H1 (cell line): ENCODE data around the gene GRIP2. TPM values are rescaled to one million over a fixed set of nuclear protein-coding genes. Genes with fewer than 3 reads are reported as not detected.

Experiments
- ASH2L ChIP-seq: fragments of 200-600, 300-600 bp; sonication (generic); IDR thresholded peaks from one replicate; pipeline ENCODE4 v1.7.1; 2017; ENCODE audit warnings: low read length
- BCL11A ChIP-seq, 2 experiments: IDR thresholded peaks; one replicate each; pipeline ENCODE4 v1.6.1; 2011; ENCODE audit warnings: low read depth in 2 of 2, low read length in 2 of 2, mild to moderate bottlenecking in 2 of 2
- POU5F1 ChIP-seq: IDR thresholded peaks from 2 replicates; pipeline ENCODE4 v1.6.1; 2011; ENCODE audit warnings: low read depth, mild to moderate bottlenecking, low read length, moderate library complexity
- SAP30 ChIP-seq: fragments of 300-600 bp; sonication (generic); IDR thresholded peaks from 2 replicates; pipeline ENCODE4 v1.7.1; 2012; ENCODE audit warnings: low read length, moderate library complexity, mild to moderate bottlenecking, inconsistent platforms; ENCODE audit not compliant: insufficient read depth, insufficient replicate concordance
- polyA plus RNA-seq, 7 experiments: library from polyadenylated mRNA; depleted of rRNA in 3 of 7; stranded (reverse) in 5 of 7; unstranded in 2 of 7; fragments of >200 nt in 5 of 7; fragments of 200-250 nt in 2 of 7; gene quantifications; 1 replicate in 5 of 7; 2 replicates in 1 of 7; 4 replicates in 1 of 7; pipeline versions ENCODE4 v1.2.1 to v1.2.3, GENCODE V29; 2011 to 2013; ENCODE audit warnings: missing spikeins in 2 of 7, mixed read lengths in 2 of 7
- total RNA-seq: library from RNA; stranded (reverse); fragmentation: NEBNext Ultra II Directional; extraction: Animal tissue kit (Norgen Biotek cat#: 25700); gene quantifications from 2 replicates; pipeline ENCODE4 v1.2.1, GENCODE V29; 2021

Gene GRIP2
- total and polyA plus RNA-seq, 2 of the 8 experiments (the other 6 are each of a cell fraction or from before 2014, with no cell fraction given) = 2.5 to 6.4 TPM

DNA sequence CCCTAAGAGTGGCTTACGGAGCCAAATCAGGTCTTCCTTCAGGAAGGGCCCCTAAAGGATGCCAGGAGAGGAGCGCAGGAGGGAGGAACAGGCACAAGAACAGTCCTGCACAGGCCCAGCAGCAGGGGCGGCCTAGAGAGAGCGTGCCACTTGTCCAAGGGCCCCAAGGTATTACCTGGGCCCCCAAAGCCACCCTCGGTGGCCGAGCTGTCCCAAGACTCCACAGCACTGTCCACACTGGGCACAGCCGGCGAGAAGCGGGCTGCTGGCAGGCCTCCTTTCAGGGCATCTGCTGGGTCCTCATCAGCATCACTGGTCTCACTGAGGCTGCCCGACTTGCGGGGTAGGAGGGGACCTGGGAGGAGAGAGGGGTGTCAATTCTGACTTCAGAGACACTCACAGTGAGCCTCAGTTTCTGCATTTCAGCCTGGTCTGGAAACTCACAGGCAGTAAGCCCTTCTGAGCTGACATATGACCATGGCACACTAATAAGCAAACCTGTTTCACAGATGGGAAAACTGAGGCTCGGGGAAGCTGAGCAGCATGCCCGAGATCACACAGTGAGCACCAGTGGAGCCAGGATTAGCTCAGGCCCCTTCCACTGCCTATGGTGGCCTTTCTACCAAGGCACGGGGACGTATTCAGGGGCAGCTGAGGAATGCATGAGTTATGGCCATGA, 33.4 kb downstream of the GRIP2 start (continued):
- TF ChIP-seq ASH2L (no peak), SAP30 (no peak), BCL11A (IDR thresholded peaks at IDR 0.05; ENCODE audit: low read depth in 2 of 2, low read length in 2 of 2) (no peak), POU5F1 (no peak)
